Tibial nerve (tissue), 4 donors: ENCODE measurements around the gene SLC6A6. TPM values are rescaled to one million over a fixed set of nuclear protein-coding genes. Genes with fewer than 3 reads are reported as not detected.

Source experiments
- DNase-seq, 2 donors: peaks; one replicate each; pipeline ENCODE4 v3.0.0-alpha.2; 2019; ENCODE audit warnings: low spot score in 2 of 2
- H3K27ac ChIP-seq, 4 donors: fragments of 200-600 bp; sonication (generic) in 3 of 4; one replicate each; pipeline ENCODE4 v1.5.1; 2017 to 2019; ENCODE audit warnings: mild to moderate bottlenecking in 1 of 4
- H3K27me3 ChIP-seq, 2 donors: fragments of 200-600 bp; sonication (generic) in 1 of 2; one replicate each; pipeline versions ENCODE4 v1.5.1 to v1.6.0; 2017 to 2019
- H3K36me3 ChIP-seq, 3 donors: fragments of 200-600 bp; sonication (generic); one replicate each; pipeline ENCODE4 v1.5.1; 2018 to 2019
- H3K4me1 ChIP-seq, 4 donors: fragments of 200-600 bp; sonication (generic) in 3 of 4; one replicate each; pipeline ENCODE4 v1.5.1; 2017 to 2019
- H3K4me3 ChIP-seq, 4 donors: fragments of 200-600 bp; sonication (generic) in 3 of 4; one replicate each; pipeline ENCODE4 v1.5.1; 2017 to 2019; ENCODE audit warnings: mild to moderate bottlenecking in 1 of 4, moderate library complexity in 1 of 4
- H3K9me3 ChIP-seq, 4 donors: fragments of 200-600 bp; sonication (generic) in 3 of 4; one replicate each; pipeline ENCODE4 v1.5.1; 2017 to 2019
- CTCF ChIP-seq, 5 experiments: fragments of 200-600 bp in 3 of 5; fragments of 450-650 bp in 2 of 5; sonication (generic) in 3 of 5; IDR thresholded peaks; one replicate each; pipeline ENCODE4 v1.5.1; 2016 to 2019; ENCODE audit warnings: antibody characterized with exemption in 5 of 5, mild to moderate bottlenecking in 3 of 5, moderate library complexity in 2 of 5
- EP300 ChIP-seq, 2 donors: sonication (generic); formaldehyde crosslinking; IDR thresholded peaks; one replicate each; pipeline ENCODE4 v1.6.1; 2017; ENCODE audit warnings: antibody characterized with exemption in 2 of 2, mild to moderate bottlenecking in 1 of 2
- POLR2A ChIP-seq, 2 donors: fragments of 450-650 bp; IDR thresholded peaks; one replicate each; pipeline ENCODE4 v1.6.1; 2017; ENCODE audit warnings: antibody characterized with exemption in 2 of 2, mild to moderate bottlenecking in 2 of 2, moderate library complexity in 2 of 2
- WGBS, 2 donors: methylation state at CpG; one replicate each; pipeline ENCODE4 v1.1.5; 2018; 5-methylcytosine and 5-hydroxymethylcytosine counted together
- small RNA-seq: library from RNA; depleted of rRNA; stranded (forward); fragments of <200 nt; gene quantifications from one replicate; pipeline ENCODE3, GENCODE V24; 2016
- total RNA-seq, 4 donors: library from RNA; depleted of rRNA; stranded (reverse); fragments of >200 nt; gene quantifications; one replicate each; pipeline ENCODE4 v1.1.0, GENCODE V29; 2016

The SLC6A6 gene
- total RNA-seq, 4 donors from 2014 or later, result 11.8 to 24.9 (median 13.5) TPM

- no peak for DNase-seq
- peaks cover 0 to 11% (median 0%) of the 10 kb centered on the region in 4 donors for H3K4me1 ChIP-seq
- TF ChIP-seq EP300 (IDR thresholded peaks at IDR 0.05) (no peak), CTCF (IDR thresholded peaks at IDR 0.05) (no peak), POLR2A (IDR thresholded peaks at IDR 0.05) (no peak)
- no peaks in the 10 kb centered on the region for H3K36me3 ChIP-seq
- H3K27ac ChIP-seq, result peak overlapping the region in 1 of 4 donors; percentile 55
- H3K9me3 ChIP-seq, result no peaks in the 10 kb centered on the region
- H3K27me3 ChIP-seq, result no peaks in the 10 kb centered on the region
- H3K4me3 ChIP-seq, result no peak overlapping the region
- WGBS, 2 donors, result 53 to 60% methylated on average over 3 of the region's 3 CpGs
These were observed 136.2 kb downstream of the SLC6A6 start for GRCh38 chr3:14538451-14539088.

Small RNA genes lying within 50 kb of the gene (small RNA-seq; reads per million reads assigned to genes)
- gene RNA5SP124 (4.0 reads per million, percentile 80 among the genes with 10 or more reads in this experiment), gene RNU6-905P (not detected)

Other genes starting within 250 kb of the SLC6A6 start
- 10 to 100 TPM; 47.7 to 77.1 (median 61.3) TPM for gene XPC, start 224.0 kb upstream of the SLC6A6 start, total RNA-seq
- 1 to 10 TPM; 4.8 to 7.9 (median 5.8) TPM for gene LSM3, start 223.8 kb upstream of the SLC6A6 start, total RNA-seq
- 1 to 10 TPM in 2 of 4 donors, under 1 TPM in 2; 0.21 to 1.5 (median 0.99) TPM for gene GRIP2, start 137.7 kb downstream of the SLC6A6 start, total RNA-seq
- 10 to 100 TPM; 13.5 to 34.3 (median 27.1) TPM for gene CCDC174, start 249.2 kb downstream of the SLC6A6 start, total RNA-seq